ENCODE measurements around the gene PTPRT.
A peak's percentile ranks its signal among the peaks of the same experiment; 100 is the strongest.

Gene PTPRT

GRCh38 chr20:43189554-43190331 is at the start of gene PTPRT:
TSS of gene PTPRT (minus strand) at chr20:43189906. CDS start at chr20:43189733, 173 bp downstream.
- Histone ChIP-seq H3K4me3 (peak within 1 kb of the TSS; percentile 61), H3K27ac (no peak within 1 kb of the TSS)
- no peak for DNase-seq (ENCODE audit: low spot score)
- no peak for TF ChIP-seq CTCF (IDR thresholded peaks at IDR 0.05)

- no peak overlapping the region for H3K27ac ChIP-seq
- DNase-seq (ENCODE audit: low spot score): no peak
- no peak for TF ChIP-seq CTCF (IDR thresholded peaks at IDR 0.05)
- no peak overlapping the region for H3K4me3 ChIP-seq
Measured at GRCh38 chr20:43238833-43239232, 49.1 kb upstream of the PTPRT start.

- no peak for DNase-seq (ENCODE audit: low spot score)
- TF ChIP-seq CTCF (IDR thresholded peaks at IDR 0.05): no peak
- H3K4me3 ChIP-seq: no peak overlapping the region
- no peak overlapping the region for H3K27ac ChIP-seq
Measured at GRCh38 chr20:43238266-43238665, 48.6 kb upstream of the PTPRT start.

GRCh38 chr20:43237651-43238168 is 48.0 kb upstream of the PTPRT start:
- DNase-seq (ENCODE audit: low spot score): no peak
- no peak overlapping the region for H3K27ac ChIP-seq
- no peak for TF ChIP-seq CTCF (IDR thresholded peaks at IDR 0.05)
- no peak overlapping the region for H3K4me3 ChIP-seq

GRCh38 chr20:43235998-43236397 is 46.3 kb upstream of the PTPRT start:
- no peak overlapping the region for H3K27ac ChIP-seq
- no peak overlapping the region for H3K4me3 ChIP-seq
- no peak for TF ChIP-seq CTCF (IDR thresholded peaks at IDR 0.05)
- DNase-seq (ENCODE audit: low spot score): no peak

GRCh38 chr20:43231829-43232228 is 42.1 kb upstream of the PTPRT start:
- DNase-seq (ENCODE audit: low spot score): no peak
- Histone ChIP-seq H3K27ac (no peak overlapping the region), H3K4me3 (no peak overlapping the region)
- no peak for TF ChIP-seq CTCF (IDR thresholded peaks at IDR 0.05)

GRCh38 chr20:43229696-43230095 is 40.0 kb upstream of the PTPRT start:
- Histone ChIP-seq H3K4me3 (no peak overlapping the region), H3K27ac (no peak overlapping the region)
- DNase-seq (ENCODE audit: low spot score): no peak
- no peak for TF ChIP-seq CTCF (IDR thresholded peaks at IDR 0.05)
